Limb (tissue), 2 donors: ENCODE measurements around the gene GTF3C5.
A peak's percentile ranks its signal among the peaks of the same experiment; 100 is the strongest.

Experiments
- DNase-seq, 2 donors: peaks; one replicate each; pipeline ENCODE4 v3.0.0-alpha.2; 2016; ENCODE audit errors: extremely low spot score in 2 of 2

Gene GTF3C5

GRCh38 chr9:133028221-133028620, 2.6 kb upstream of the GTF3C5 start:
- DNase-seq: no peak

GRCh38 chr9:133029994-133030316, 842 bp upstream of the GTF3C5 start:
- DNase-seq: no peak

- no peak for DNase-seq
These were observed 279 bp downstream of the GTF3C5 start for GRCh38 chr9:133031130-133031422.

GRCh38 chr9:133031496-133031911, 707 bp downstream of the GTF3C5 start:
- no peak for DNase-seq

- DNase-seq: no peak
These were observed 1.4 kb downstream of the GTF3C5 start for GRCh38 chr9:133032171-133032570.

- DNase-seq: no peak
These were observed 4.9 kb downstream of the GTF3C5 start for GRCh38 chr9:133035669-133036068.

- DNase-seq: no peak
These were observed 7.1 kb downstream of the GTF3C5 start for GRCh38 chr9:133037775-133038515.

GRCh38 chr9:133040892-133041479, 10.2 kb downstream of the GTF3C5 start:
- peak in 1 of 2 donors; percentile 19 for DNase-seq

- DNase-seq: no peak
These were observed 11.2 kb downstream of the GTF3C5 start for GRCh38 chr9:133041958-133042357.

GRCh38 chr9:133042676-133043075, 11.9 kb downstream of the GTF3C5 start:
- DNase-seq: no peak

GRCh38 chr9:133043449-133044035, 12.7 kb downstream of the GTF3C5 start:
- DNase-seq: no peak

- no peak for DNase-seq
These were observed 13.3 kb downstream of the GTF3C5 start for GRCh38 chr9:133044125-133044524.

GRCh38 chr9:133044661-133045060, 13.9 kb downstream of the GTF3C5 start:
- DNase-seq: no peak

GRCh38 chr9:133045132-133045531, 14.3 kb downstream of the GTF3C5 start:
- no peak for DNase-seq

GRCh38 chr9:133046196-133046899, 15.6 kb downstream of the GTF3C5 start:
- DNase-seq: no peak

- DNase-seq: no peak
These were observed 16.1 kb downstream of the GTF3C5 start for GRCh38 chr9:133046900-133047295.

GRCh38 chr9:133048595-133048994, 17.8 kb downstream of the GTF3C5 start:
- DNase-seq: no peak

GRCh38 chr9:133049043-133049442, 18.2 kb downstream of the GTF3C5 start:
- DNase-seq: no peak

GRCh38 chr9:133050142-133050541, 19.3 kb downstream of the GTF3C5 start:
- DNase-seq: no peak

GRCh38 chr9:133050781-133051180, 20.0 kb downstream of the GTF3C5 start:
- no peak for DNase-seq

- DNase-seq: no peak
These were observed 20.6 kb downstream of the GTF3C5 start for GRCh38 chr9:133051281-133051900.

- DNase-seq: no peak
These were observed 21.3 kb downstream of the GTF3C5 start for GRCh38 chr9:133051966-133052539.
